Bronchial epithelial cell (primary cell): ENCODE data around the gene ARGLU1. TPM values are rescaled to one million over a fixed set of nuclear protein-coding genes. Genes with fewer than 3 reads are reported as not detected.

Experiments
- DNase-seq: peaks from one replicate; pipeline ENCODE4 v3.0.0-alpha.2; 2010; ENCODE audit warnings: low read depth
- FAIRE-seq: peaks from 2 replicates; lab custom pipeline; 2011; peaks lifted over from hg19 to GRCh38; lab: Jason Lieb, UNC
- H3K27me3 ChIP-seq: 2 replicates; pipeline ENCODE4 v1.5.1; 2011; ENCODE audit warnings: low read length; ENCODE audit not compliant: control insufficient read depth, insufficient read depth
- H3K36me3 ChIP-seq: 2 replicates; pipeline ENCODE4 v1.5.1; 2011; ENCODE audit warnings: low read length; ENCODE audit not compliant: control insufficient read depth, insufficient read depth
- H3K4me3 ChIP-seq: 2 replicates; pipeline ENCODE4 v1.5.1; 2011; ENCODE audit warnings: mild to moderate bottlenecking, low read depth, low read length, control low read depth
- CTCF ChIP-seq: IDR thresholded peaks from 2 replicates; pipeline ENCODE4 v1.5.1; 2011; ENCODE audit warnings: mild to moderate bottlenecking, moderate library complexity, low read length, control low read depth, inconsistent platforms; ENCODE audit not compliant: insufficient read depth, severe bottlenecking
- total RNA-seq: library from RNA; depleted of rRNA; stranded (reverse); fragments of >200 nt; gene quantifications from 2 replicates; pipeline ENCODE4 v1.2.1, GENCODE V29; 2014

The ARGLU1 gene, protein sequence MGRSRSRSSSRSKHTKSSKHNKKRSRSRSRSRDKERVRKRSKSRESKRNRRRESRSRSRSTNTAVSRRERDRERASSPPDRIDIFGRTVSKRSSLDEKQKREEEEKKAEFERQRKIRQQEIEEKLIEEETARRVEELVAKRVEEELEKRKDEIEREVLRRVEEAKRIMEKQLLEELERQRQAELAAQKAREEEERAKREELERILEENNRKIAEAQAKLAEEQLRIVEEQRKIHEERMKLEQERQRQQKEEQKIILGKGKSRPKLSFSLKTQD
- 31.9 and 48.4 TPM in 2 replicates for total RNA-seq

GRCh38 chr13:106567474-106568298 lies at the start of gene ARGLU1:
Gene ARGLU1 (minus strand): TSS chr13:106568137. CDS start chr13:106567919, 218 bp downstream.
- DNase-seq = peak; percentile 76
- Histone ChIP-seq H3K4me3 (peak within 1 kb of the TSS; percentile 92), H3K27me3 (no peaks in the 10 kb centered on the region), H3K36me3 (no peaks in the 10 kb centered on the region)
- no peak for TF ChIP-seq CTCF
- FAIRE-seq = no peak

GRCh38 chr13:106617561-106617960 lies 49.6 kb upstream of the ARGLU1 start:
- Histone ChIP-seq H3K36me3 (no peaks in the 10 kb centered on the region), H3K4me3 (no peak overlapping the region), H3K27me3 (no peaks in the 10 kb centered on the region)
- no peak for TF ChIP-seq CTCF
- DNase-seq (peak; percentile 84), FAIRE-seq (no peak)

- no peak overlapping the region for H3K4me3 ChIP-seq
- no peaks in the 10 kb centered on the region for H3K36me3 ChIP-seq
- TF ChIP-seq CTCF = no peak
- FAIRE-seq = no peak
- no peak for DNase-seq
- no peaks in the 10 kb centered on the region for H3K27me3 ChIP-seq
Measured at GRCh38 chr13:106616729-106617128, 48.8 kb upstream of the ARGLU1 start.

DNA sequence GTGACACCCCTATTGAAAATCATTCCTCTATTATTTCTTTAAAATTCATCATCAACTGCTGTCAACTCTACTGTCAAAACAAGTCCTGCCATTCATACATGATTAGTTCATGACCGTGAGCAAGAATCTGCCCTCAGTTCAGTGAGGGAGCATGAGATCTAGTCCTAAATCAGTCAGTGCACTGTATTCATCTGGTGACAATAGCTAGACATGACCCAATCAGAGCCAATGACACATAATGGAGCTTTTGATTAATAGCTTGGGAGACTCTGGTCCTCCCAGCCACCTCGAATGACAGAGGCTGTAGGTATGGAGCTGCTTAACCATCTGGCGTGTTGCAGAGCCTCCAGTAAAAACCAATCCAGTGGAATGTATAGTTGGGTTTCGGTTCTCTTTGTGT lies 46.9 kb upstream of the ARGLU1 start:
- H3K27me3 ChIP-seq = no peaks in the 10 kb centered on the region
- TF ChIP-seq CTCF = no peak
- FAIRE-seq = no peak
- H3K4me3 ChIP-seq = no peak overlapping the region
- no peak for DNase-seq
- no peaks in the 10 kb centered on the region for H3K36me3 ChIP-seq

DNA sequence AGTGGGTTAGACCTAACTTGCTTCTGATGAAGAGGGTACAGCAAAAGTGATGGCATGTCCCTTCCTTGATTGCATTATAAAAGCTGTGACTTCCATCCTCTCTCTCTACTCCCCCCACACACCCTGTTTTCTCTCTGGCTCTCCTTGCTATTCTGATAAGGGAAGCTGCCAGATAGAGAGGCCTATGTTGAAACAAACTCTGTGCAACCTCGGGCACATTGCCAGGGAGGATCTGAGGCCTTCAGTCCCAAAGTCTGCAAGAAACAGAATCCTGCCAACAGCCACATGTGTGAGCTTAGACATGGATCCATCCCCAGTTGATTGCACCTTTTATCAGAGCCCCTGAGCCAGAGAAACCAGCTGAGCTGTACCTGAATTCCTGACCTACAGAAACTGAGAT lies 44.8 kb upstream of the ARGLU1 start:
- DNase-seq = peak; percentile 12
- FAIRE-seq = no peak

More for the DNA sequence above, 44.8 kb upstream of the ARGLU1 start:
- no peak for TF ChIP-seq CTCF
- H3K27me3 ChIP-seq = no peaks in the 10 kb centered on the region
- H3K36me3 ChIP-seq = no peaks in the 10 kb centered on the region
- H3K4me3 ChIP-seq = no peak overlapping the region
